Duodenal mucosa (tissue), 2 donors: Measurements from ENCODE around the gene CHMP5.
"Not testable (repeated sequence)": the region's sequence is repeated elsewhere in the genome, so short reads cannot be mapped to it uniquely, and the experiment has no call there.

Source experiments
- H3K27ac ChIP-seq: one replicate; pipeline ENCODE4 v1.7.0; 2013; ENCODE audit warnings: low read depth, low read length
- H3K27me3 ChIP-seq, 2 donors: one replicate each; pipeline ENCODE4 v1.7.0; 2013; ENCODE audit warnings: low read length in 2 of 2, control low read depth in 1 of 2; ENCODE audit not compliant: insufficient read depth in 2 of 2, control insufficient read depth in 1 of 2
- H3K36me3 ChIP-seq, 2 donors: one replicate each; pipeline ENCODE4 v1.7.0; 2013; ENCODE audit warnings: low read length in 2 of 2, control low read depth in 1 of 2; ENCODE audit not compliant: insufficient read depth in 2 of 2, control insufficient read depth in 1 of 2
- H3K4me1 ChIP-seq, 2 donors: one replicate each; pipeline ENCODE4 v1.7.0; 2013; ENCODE audit warnings: low read length in 2 of 2, control low read depth in 1 of 2; ENCODE audit not compliant: insufficient read depth in 2 of 2, control insufficient read depth in 1 of 2
- H3K4me3 ChIP-seq, 2 donors: one replicate each; pipeline ENCODE4 v1.7.0; 2013; ENCODE audit warnings: low read length in 2 of 2, low read depth in 1 of 2
- H3K9ac ChIP-seq, 2 donors: one replicate each; pipeline ENCODE4 v1.7.0; 2013; ENCODE audit warnings: low read length in 2 of 2, low read depth in 1 of 2
- H3K9me3 ChIP-seq, 2 donors: one replicate each; pipeline ENCODE4 v1.7.0; 2013; ENCODE audit warnings: low read length in 2 of 2, control low read depth in 1 of 2; ENCODE audit not compliant: control insufficient read depth in 1 of 2

The CHMP5 gene

GRCh38 chr9:33309903-33310302, 45.1 kb downstream of the CHMP5 start:
- H3K4me1 ChIP-seq = no peaks in the 10 kb centered on the region
- no peak overlapping the region for H3K27ac ChIP-seq
- H3K4me3 ChIP-seq = no peak overlapping the region
- no peaks in the 10 kb centered on the region for H3K27me3 ChIP-seq
- no peak overlapping the region for H3K9ac ChIP-seq
- no peaks in the 10 kb centered on the region for H3K9me3 ChIP-seq
- H3K36me3 ChIP-seq = peaks cover 57 to 99% of the 10 kb centered on the region in 2 donors

GRCh38 chr9:33310748-33311147, 45.9 kb downstream of the CHMP5 start:
- Histone ChIP-seq H3K27ac (no peak overlapping the region), H3K4me1 (no peaks in the 10 kb centered on the region), H3K9ac (no peak overlapping the region), H3K36me3 (peaks cover 49 to 99% of the 10 kb centered on the region in 2 donors), H3K27me3 (no peaks in the 10 kb centered on the region), H3K4me3 (no peak overlapping the region), H3K9me3 (no peaks in the 10 kb centered on the region)

GRCh38 chr9:33311953-33312352, 47.1 kb downstream of the CHMP5 start:
- Histone ChIP-seq H3K9me3 (no peaks in the 10 kb centered on the region), H3K36me3 (peaks cover 48 to 95% of the 10 kb centered on the region in 2 donors)

GRCh38 chr9:33315371-33315770, 50.5 kb downstream of the CHMP5 start:
- Histone ChIP-seq H3K4me3 (no peak overlapping the region), H3K36me3 (peaks cover 50 to 88% of the 10 kb centered on the region in 2 donors), H3K4me1 (no peaks in the 10 kb centered on the region), H3K9ac (no peak overlapping the region), H3K27me3 (no peaks in the 10 kb centered on the region), H3K9me3 (no peaks in the 10 kb centered on the region), H3K27ac (no peak overlapping the region)

More at GRCh38 chr9:33311953-33312352, 47.1 kb downstream of the CHMP5 start:
- Histone ChIP-seq H3K27ac (no peak overlapping the region), H3K4me1 (no peaks in the 10 kb centered on the region), H3K4me3 (no peak overlapping the region), H3K27me3 (no peaks in the 10 kb centered on the region), H3K9ac (no peak overlapping the region)

- peaks cover 54 to 88% of the 10 kb centered on the region in 2 donors for H3K36me3 ChIP-seq
These were observed 52.3 kb downstream of the CHMP5 start for GRCh38 chr9:33317136-33317535.

GRCh38 chr9:33318225-33318624, 53.4 kb downstream of the CHMP5 start:
- Histone ChIP-seq H3K9ac (no peak overlapping the region), H3K9me3 (no peaks in the 10 kb centered on the region), H3K27me3 (no peaks in the 10 kb centered on the region), H3K36me3 (peaks cover 58 to 88% of the 10 kb centered on the region in 2 donors), H3K27ac (no peak overlapping the region), H3K4me3 (no peak overlapping the region), H3K4me1 (no peaks in the 10 kb centered on the region)

More at GRCh38 chr9:33317136-33317535, 52.3 kb downstream of the CHMP5 start:
- H3K9me3 ChIP-seq, H3K4me1 ChIP-seq, H3K9ac ChIP-seq, H3K4me3 ChIP-seq, H3K27me3 ChIP-seq, H3K27ac ChIP-seq: not testable (repeated sequence)

GRCh38 chr9:33318781-33319180, 53.9 kb downstream of the CHMP5 start:
- Histone ChIP-seq H3K27ac (no peak overlapping the region), H3K36me3 (peaks cover 53 to 84% of the 10 kb centered on the region in 2 donors), H3K9me3 (no peaks in the 10 kb centered on the region), H3K27me3 (no peaks in the 10 kb centered on the region), H3K4me1 (no peaks in the 10 kb centered on the region), H3K4me3 (no peak overlapping the region), H3K9ac (no peak overlapping the region)

- Histone ChIP-seq H3K27me3 (no peaks in the 10 kb centered on the region), H3K9me3 (no peaks in the 10 kb centered on the region), H3K4me3 (no peak overlapping the region), H3K36me3 (peaks cover 53 to 77% of the 10 kb centered on the region in 2 donors), H3K9ac (no peak overlapping the region), H3K4me1 (no peaks in the 10 kb centered on the region), H3K27ac (no peak overlapping the region)
These were observed 55.4 kb downstream of the CHMP5 start for GRCh38 chr9:33320230-33320567.

GRCh38 chr9:33320568-33321261, 55.9 kb downstream of the CHMP5 start:
- no peak overlapping the region for H3K4me3 ChIP-seq
- no peak overlapping the region for H3K9ac ChIP-seq
- no peaks in the 10 kb centered on the region for H3K4me1 ChIP-seq
- peaks cover 53 to 72% of the 10 kb centered on the region in 2 donors for H3K36me3 ChIP-seq
- no peak overlapping the region for H3K27ac ChIP-seq
- H3K9me3 ChIP-seq = no peaks in the 10 kb centered on the region
- no peaks in the 10 kb centered on the region for H3K27me3 ChIP-seq

- H3K9ac ChIP-seq = no peak overlapping the region
- H3K9me3 ChIP-seq = no peaks in the 10 kb centered on the region
- H3K4me3 ChIP-seq = no peak overlapping the region
- H3K4me1 ChIP-seq = peaks cover 14 to 21% of the 10 kb centered on the region in 2 donors
- peak overlapping the region; percentile 2 for H3K27ac ChIP-seq
- no peaks in the 10 kb centered on the region for H3K27me3 ChIP-seq
- H3K36me3 ChIP-seq = peaks cover 16 to 53% of the 10 kb centered on the region in 2 donors
These were observed 64.3 kb downstream of the CHMP5 start for GRCh38 chr9:33329117-33329563.
